ENCODE data around the gene OTUD4.
"Not testable (repeated sequence)": the region's sequence is repeated elsewhere in the genome, so short reads cannot be mapped to it uniquely, and the experiment has no call there.

OTUD4 gene

GRCh38 chr4:145178740-145179280 lies 1.6 kb downstream of the OTUD4 start:
- DNase-seq (ENCODE audit: low spot score), result no peak

GRCh38 chr4:145177906-145178538 lies 2.4 kb downstream of the OTUD4 start:
- peak; percentile 40 for DNase-seq (ENCODE audit: low spot score)

GRCh38 chr4:145177511-145177905 lies 2.9 kb downstream of the OTUD4 start:
- DNase-seq (ENCODE audit: low spot score), result no peak

GRCh38 chr4:145176641-145177432 lies 3.6 kb downstream of the OTUD4 start:
- no peak for DNase-seq (ENCODE audit: low spot score)

- no peak for DNase-seq (ENCODE audit: low spot score)
Measured at GRCh38 chr4:145171911-145172310, 8.5 kb downstream of the OTUD4 start.

GRCh38 chr4:145170223-145170622 lies 10.2 kb downstream of the OTUD4 start:
- no peak for DNase-seq (ENCODE audit: low spot score)

- DNase-seq (ENCODE audit: low spot score), result no peak
Measured at GRCh38 chr4:145168581-145169187, 11.7 kb downstream of the OTUD4 start.

- DNase-seq (ENCODE audit: low spot score), result no peak
Measured at GRCh38 chr4:145167887-145168286, 12.5 kb downstream of the OTUD4 start.

- no peak for DNase-seq (ENCODE audit: low spot score)
Measured at GRCh38 chr4:145161549-145161948, 18.8 kb downstream of the OTUD4 start.

- DNase-seq (ENCODE audit: low spot score), result no peak
Measured at GRCh38 chr4:145156986-145157385, 23.4 kb downstream of the OTUD4 start.

GRCh38 chr4:145155268-145155870 lies 25.0 kb downstream of the OTUD4 start:
- DNase-seq (ENCODE audit: low spot score), result no peak

GRCh38 chr4:145154573-145154972 lies 25.8 kb downstream of the OTUD4 start:
- peak; percentile 11 for DNase-seq (ENCODE audit: low spot score)

GRCh38 chr4:145153904-145154298 lies 26.5 kb downstream of the OTUD4 start:
- no peak for DNase-seq (ENCODE audit: low spot score)

- no peak for DNase-seq (ENCODE audit: low spot score)
Measured at GRCh38 chr4:145153181-145153903, 27.0 kb downstream of the OTUD4 start.

- DNase-seq (ENCODE audit: low spot score), result no peak
Measured at GRCh38 chr4:145148980-145149379, 31.4 kb downstream of the OTUD4 start.

GRCh38 chr4:145136219-145136618 lies 44.2 kb downstream of the OTUD4 start:
- DNase-seq (ENCODE audit: low spot score), result not testable (repeated sequence)

- no peak for DNase-seq (ENCODE audit: low spot score)
Measured at GRCh38 chr4:145132511-145133098, 47.8 kb downstream of the OTUD4 start.

GRCh38 chr4:145131848-145132247 lies 48.5 kb downstream of the OTUD4 start:
- no peak for DNase-seq (ENCODE audit: low spot score)

- DNase-seq (ENCODE audit: low spot score), result no peak
Measured at GRCh38 chr4:145130788-145131399, 49.5 kb downstream of the OTUD4 start.

- DNase-seq (ENCODE audit: low spot score), result no peak
Measured at GRCh38 chr4:145130130-145130529, 50.3 kb downstream of the OTUD4 start.

GRCh38 chr4:145125396-145125795 lies 55.0 kb downstream of the OTUD4 start:
- DNase-seq (ENCODE audit: low spot score), result no peak

Measured in SW480 (cell line).